VCaP (cell line): ENCODE results near the gene ABI1.
A peak's percentile ranks its signal among the peaks of the same experiment; 100 is the strongest.

Source experiments
- H3K27ac ChIP-seq: fragments of 450-650 bp; 2 replicates; pipeline ENCODE4 v1.5.1; 2017
- TF ChIP-seq, protein P1 (sequence below): fragments of 450-650 bp; conservative IDR thresholded peaks from 2 replicates; pipeline ENCODE4 v1.5.1; 2017; ENCODE audit warnings: mild to moderate bottlenecking, moderate library complexity

ABI1 gene

GRCh38 chr10:26700884-26701630 is 159.7 kb downstream of the ABI1 start:
- TF ChIP-seq, protein P1, sequence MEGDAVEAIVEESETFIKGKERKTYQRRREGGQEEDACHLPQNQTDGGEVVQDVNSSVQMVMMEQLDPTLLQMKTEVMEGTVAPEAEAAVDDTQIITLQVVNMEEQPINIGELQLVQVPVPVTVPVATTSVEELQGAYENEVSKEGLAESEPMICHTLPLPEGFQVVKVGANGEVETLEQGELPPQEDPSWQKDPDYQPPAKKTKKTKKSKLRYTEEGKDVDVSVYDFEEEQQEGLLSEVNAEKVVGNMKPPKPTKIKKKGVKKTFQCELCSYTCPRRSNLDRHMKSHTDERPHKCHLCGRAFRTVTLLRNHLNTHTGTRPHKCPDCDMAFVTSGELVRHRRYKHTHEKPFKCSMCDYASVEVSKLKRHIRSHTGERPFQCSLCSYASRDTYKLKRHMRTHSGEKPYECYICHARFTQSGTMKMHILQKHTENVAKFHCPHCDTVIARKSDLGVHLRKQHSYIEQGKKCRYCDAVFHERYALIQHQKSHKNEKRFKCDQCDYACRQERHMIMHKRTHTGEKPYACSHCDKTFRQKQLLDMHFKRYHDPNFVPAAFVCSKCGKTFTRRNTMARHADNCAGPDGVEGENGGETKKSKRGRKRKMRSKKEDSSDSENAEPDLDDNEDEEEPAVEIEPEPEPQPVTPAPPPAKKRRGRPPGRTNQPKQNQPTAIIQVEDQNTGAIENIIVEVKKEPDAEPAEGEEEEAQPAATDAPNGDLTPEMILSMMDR = no peak
- H3K27ac ChIP-seq = no peak overlapping the region

GRCh38 chr10:26699631-26700030 is 161.1 kb downstream of the ABI1 start:
- TF ChIP-seq, protein P1 = no peak
- H3K27ac ChIP-seq = no peak overlapping the region

DNA sequence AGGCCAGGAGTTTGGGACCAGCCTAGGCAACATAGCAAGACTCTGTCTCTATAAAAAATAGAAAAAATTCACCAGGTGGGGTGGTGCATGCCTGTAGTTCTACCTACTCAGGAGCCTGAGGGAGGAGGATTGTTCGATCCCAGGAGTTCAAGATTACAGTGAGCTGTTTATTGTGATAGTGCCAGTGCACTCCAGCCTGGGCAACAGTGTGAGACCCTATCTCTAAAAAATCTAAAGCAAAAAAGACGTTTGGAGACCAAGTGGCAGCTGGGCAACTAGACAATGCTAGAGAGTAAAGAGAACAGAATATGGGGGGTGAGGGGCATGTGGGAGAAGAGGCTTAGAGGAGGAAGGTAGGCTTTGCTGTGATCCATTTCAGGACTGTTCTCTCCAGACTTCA is 161.8 kb downstream of the ABI1 start:
- H3K27ac ChIP-seq = no peak overlapping the region
- TF ChIP-seq, protein P1 = no peak

GRCh38 chr10:26697922-26698608 is 162.7 kb downstream of the ABI1 start:
- TF ChIP-seq, protein P1 = no peak
- H3K27ac ChIP-seq = peak overlapping the region; percentile 93

DNA sequence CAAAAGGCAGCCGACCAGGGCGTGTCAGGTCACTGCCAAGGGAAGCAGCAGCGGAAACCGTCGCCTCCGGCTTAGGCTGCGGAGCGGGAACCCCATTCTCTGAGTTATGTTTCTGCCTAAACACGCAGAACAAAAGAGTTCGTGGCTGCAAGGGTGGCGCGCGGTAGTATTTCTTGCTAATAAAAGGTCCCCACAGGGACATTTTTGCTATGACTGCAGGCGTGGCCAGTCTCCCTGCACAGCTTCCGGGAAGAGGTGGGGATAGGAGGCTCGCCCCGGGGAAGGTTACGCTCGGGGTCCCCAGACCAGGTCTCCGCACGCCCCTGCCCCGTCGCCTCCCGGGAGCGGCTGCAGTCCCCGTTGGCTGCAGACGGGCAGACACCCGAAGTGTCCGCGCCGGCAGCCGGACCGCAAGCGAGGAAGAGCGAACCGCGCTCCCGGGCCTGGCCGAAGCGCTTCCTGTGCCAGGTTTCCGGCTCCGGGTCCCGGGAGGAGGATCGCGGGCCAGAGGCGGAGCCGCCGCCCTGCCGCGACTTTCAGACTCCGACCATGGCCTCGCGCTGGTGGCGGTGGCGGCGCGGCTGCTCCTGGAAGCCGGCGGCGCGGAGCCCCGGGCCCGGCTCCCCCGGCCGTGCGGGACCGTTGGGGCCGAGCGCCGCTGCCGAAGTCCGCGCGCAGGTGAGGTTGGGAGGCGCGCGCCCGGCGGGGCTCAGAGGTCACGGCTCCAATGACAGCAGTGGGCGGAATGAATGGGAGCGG is 163.4 kb downstream of the ABI1 start, which contains the start of gene PDSS1:
TSS of gene PDSS1 (plus strand) at position 539 of the 759 bp plus-strand sequence. CDS start at position 550, 11 bp downstream.
- TF ChIP-seq, protein P1 = no peak
- H3K27ac ChIP-seq = peak within 1 kb of the TSS; percentile 93

- TF ChIP-seq, protein P1 = no peak
- H3K27ac ChIP-seq = peak overlapping the region; percentile 93
These were observed 164.0 kb downstream of the ABI1 start for GRCh38 chr10:26696786-26697162.
